ENCODE results near the gene SEMA3D. TPM values are rescaled to one million over a fixed set of nuclear protein-coding genes. Genes with fewer than 3 reads are reported as not detected.

The SEMA3D gene
- total and polyA plus RNA-seq, 2 of the 4 experiments (the other 2 are of a cell fraction): 2.9 to 13.6 TPM

- WGBS, 2 experiments (ENCODE audit: extremely low coverage in 2 of 2, insufficient read length in 1 of 2): 97% methylated on average over 5 of the region's 7 CpGs; no CpG with 5 or more reads in 1 of the 2 experiments
- CTCF ChIA-PET: interaction anchor here (0.5 to 1.8 kb wide), 3 partner anchors 100 to 1079 kb away, joined by 3 to 6 read pairs (median 4); no protein-coding TSS in a partner anchor
- H3K4ac ChIP-seq (ENCODE audit: low read depth, low read length): no peak overlapping the region
- H3K9me1 ChIP-seq (ENCODE audit: insufficient read depth, low read length): no peaks in the 10 kb centered on the region
- H3K9me3 ChIP-seq (ENCODE audit: control insufficient read depth, insufficient read depth, low read length): no peaks in the 10 kb centered on the region
- H3K36me3 ChIP-seq (ENCODE audit: control insufficient read depth, insufficient read depth, low read length): no peaks in the 10 kb centered on the region
- no peak overlapping the region for H3K23ac ChIP-seq (ENCODE audit: low read depth, low read length)
- no peak overlapping the region for H4K8ac ChIP-seq (ENCODE audit: low read depth in 2 of 2, low read length in 2 of 2)
- BruUV-seq (replicated peaks): no TSS peak
- H2BK5ac ChIP-seq (ENCODE audit: low read depth, low read length, poor library complexity, severe bottlenecking): no peak overlapping the region
- H3K9ac ChIP-seq (ENCODE audit: low read depth, low read length): no peak overlapping the region
- DNase-seq (no peak), ATAC-seq (ENCODE audit: low read depth) (no peak)
- intact Hi-C loops (cut with micrococcal nuclease) (loop anchor here (10.0 kb wide), 1 partner anchor 370 kb away; no protein-coding TSS in a partner anchor), in situ Hi-C loops (cut with MboI; ENCODE audit: low sequenced_read_pairs) (loop anchor here (25.0 kb wide), 2 partner anchors 378 to 553 kb away; no protein-coding TSS in a partner anchor), dilution Hi-C loops (cut with HindIII; ENCODE audit: low sequenced_read_pairs, unreplicated experiment) (no loop called here)
- H2AK5ac ChIP-seq (ENCODE audit: low read depth, low read length): no peak overlapping the region
- no peak overlapping the region for H2AFZ ChIP-seq (replicated peaks; ENCODE audit: low read length, poor library complexity)
- no peaks in the 10 kb centered on the region for H3K79me1 ChIP-seq (ENCODE audit: low read depth in 1 of 2, low read length in 2 of 2)
- no peak overlapping the region for H3K4me3 ChIP-seq (ENCODE audit: insufficient read depth, low read depth, low read length)
- no peak overlapping the region for H2BK120ac ChIP-seq (ENCODE audit: low read depth, low read length)
- H3K27ac ChIP-seq (ENCODE audit: insufficient read depth, low read length): no peak overlapping the region
- no peak overlapping the region for H4K91ac ChIP-seq (ENCODE audit: insufficient read depth, low read depth, low read length)
- H4K20me1 ChIP-seq (ENCODE audit: insufficient read depth, low read length): no peaks in the 10 kb centered on the region
- no peak overlapping the region for H2AK9ac ChIP-seq (replicated peaks; ENCODE audit: low read depth, low read length, poor library complexity)
- H2BK20ac ChIP-seq (ENCODE audit: low read depth, low read length): no peak overlapping the region
- no peak overlapping the region for H3K4me2 ChIP-seq (ENCODE audit: low read depth, low read length)
- H3K27me3 ChIP-seq (ENCODE audit: control insufficient read depth, insufficient read depth, low read length): no peaks in the 10 kb centered on the region
- no peaks in the 10 kb centered on the region for H3K4me1 ChIP-seq (ENCODE audit: control insufficient read depth, insufficient read depth, low read length)
- no peak overlapping the region; the same call in 1 of the 2 replicates for H3K14ac ChIP-seq (replicated peaks; ENCODE audit: low read depth, low read length)
- no peak overlapping the region for H3K18ac ChIP-seq (ENCODE audit: low read depth, low read length)
- H4K5ac ChIP-seq (ENCODE audit: low read depth, low read length): no peak overlapping the region
- H2BK15ac ChIP-seq (ENCODE audit: low read depth, low read length): no peak overlapping the region; the same call in 2 of the 3 replicates
- TF ChIP-seq CHD1 (IDR thresholded peaks at IDR 0.05; ENCODE audit: low read depth, low read length) (no peak), BHLHE40 (IDR thresholded peaks at IDR 0.05; ENCODE audit: low read depth, low read length) (no peak), RFX5 (IDR thresholded peaks at IDR 0.05; ENCODE audit: low read depth, low read length) (no peak), FOS (IDR thresholded peaks at IDR 0.05; ENCODE audit: low read depth, low read length) (no peak), MAZ (IDR thresholded peaks at IDR 0.05; ENCODE audit: borderline replicate concordance, low read depth, low read length) (no peak), POLR2A (IDR thresholded peaks at IDR 0.05; ENCODE audit: low read depth, low read length) (no peak), USF2 (IDR thresholded peaks at IDR 0.05; ENCODE audit: low read depth, low read length) (no peak), CTCF (conservative IDR thresholded peaks at IDR 0.05; ENCODE audit: low read depth, low read length) (no peak), NFE2L2 (IDR thresholded peaks at IDR 0.05; ENCODE audit: low read depth, low read length) (no peak), ELK1 (IDR thresholded peaks at IDR 0.05; ENCODE audit: borderline replicate concordance, low read depth, low read length) (no peak), MAFK (IDR thresholded peaks at IDR 0.05; ENCODE audit: low read depth, low read length) (no peak), RCOR1 (IDR thresholded peaks at IDR 0.05; ENCODE audit: insufficient replicate concordance, low read length) (no peak), CEBPB (IDR thresholded peaks at IDR 0.05; ENCODE audit: low read depth, low read length) (no peak)
- no peak overlapping the region for H3K56ac ChIP-seq (ENCODE audit: extremely low read depth, insufficient read depth, low read length)
- POLR2A ChIA-PET (ENCODE audit: unreplicated experiment): no interaction called here
Measured at GRCh38 chr7:85014936-85015660, 171.8 kb downstream of the SEMA3D start.
